Measurements from ENCODE around the gene TRIP4.

DNA sequence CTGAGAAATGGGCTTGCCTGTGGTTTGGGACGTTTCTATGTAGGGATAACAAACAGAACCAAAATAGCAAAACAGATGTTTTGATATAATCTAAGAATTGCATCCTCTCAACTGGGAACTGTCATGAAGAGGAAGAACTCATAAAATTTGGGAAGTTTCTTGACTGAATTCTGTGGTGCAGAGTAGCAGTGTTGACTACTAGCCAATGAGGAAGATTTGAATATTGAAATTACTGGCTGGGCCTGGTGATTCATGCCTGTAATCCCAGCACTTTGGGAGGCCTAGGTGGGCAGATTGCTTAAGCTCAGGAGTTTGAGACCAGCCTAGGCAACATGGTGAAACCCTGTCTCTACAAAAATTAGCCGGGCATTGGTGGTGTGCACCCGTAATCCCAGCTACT is 114.9 kb downstream of the TRIP4 start:
- TF ChIP-seq POLR2AphosphoS5 (IDR thresholded peaks at IDR 0.05; ENCODE audit: low read depth, low read length) (no peak), EGR1 (IDR thresholded peaks at IDR 0.05; ENCODE audit: borderline replicate concordance, low read depth, low read length) (no peak)
- TF ChIP-seq, protein P1, sequence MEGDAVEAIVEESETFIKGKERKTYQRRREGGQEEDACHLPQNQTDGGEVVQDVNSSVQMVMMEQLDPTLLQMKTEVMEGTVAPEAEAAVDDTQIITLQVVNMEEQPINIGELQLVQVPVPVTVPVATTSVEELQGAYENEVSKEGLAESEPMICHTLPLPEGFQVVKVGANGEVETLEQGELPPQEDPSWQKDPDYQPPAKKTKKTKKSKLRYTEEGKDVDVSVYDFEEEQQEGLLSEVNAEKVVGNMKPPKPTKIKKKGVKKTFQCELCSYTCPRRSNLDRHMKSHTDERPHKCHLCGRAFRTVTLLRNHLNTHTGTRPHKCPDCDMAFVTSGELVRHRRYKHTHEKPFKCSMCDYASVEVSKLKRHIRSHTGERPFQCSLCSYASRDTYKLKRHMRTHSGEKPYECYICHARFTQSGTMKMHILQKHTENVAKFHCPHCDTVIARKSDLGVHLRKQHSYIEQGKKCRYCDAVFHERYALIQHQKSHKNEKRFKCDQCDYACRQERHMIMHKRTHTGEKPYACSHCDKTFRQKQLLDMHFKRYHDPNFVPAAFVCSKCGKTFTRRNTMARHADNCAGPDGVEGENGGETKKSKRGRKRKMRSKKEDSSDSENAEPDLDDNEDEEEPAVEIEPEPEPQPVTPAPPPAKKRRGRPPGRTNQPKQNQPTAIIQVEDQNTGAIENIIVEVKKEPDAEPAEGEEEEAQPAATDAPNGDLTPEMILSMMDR (IDR thresholded peaks at IDR 0.05; ENCODE audit: control extremely low read depth in 1 of 3, insufficient read depth in 1 of 3, low read depth in 1 of 3, low read length in 3 of 3): no peak
